ENCODE measurements around the gene CADPS.

DNA sequence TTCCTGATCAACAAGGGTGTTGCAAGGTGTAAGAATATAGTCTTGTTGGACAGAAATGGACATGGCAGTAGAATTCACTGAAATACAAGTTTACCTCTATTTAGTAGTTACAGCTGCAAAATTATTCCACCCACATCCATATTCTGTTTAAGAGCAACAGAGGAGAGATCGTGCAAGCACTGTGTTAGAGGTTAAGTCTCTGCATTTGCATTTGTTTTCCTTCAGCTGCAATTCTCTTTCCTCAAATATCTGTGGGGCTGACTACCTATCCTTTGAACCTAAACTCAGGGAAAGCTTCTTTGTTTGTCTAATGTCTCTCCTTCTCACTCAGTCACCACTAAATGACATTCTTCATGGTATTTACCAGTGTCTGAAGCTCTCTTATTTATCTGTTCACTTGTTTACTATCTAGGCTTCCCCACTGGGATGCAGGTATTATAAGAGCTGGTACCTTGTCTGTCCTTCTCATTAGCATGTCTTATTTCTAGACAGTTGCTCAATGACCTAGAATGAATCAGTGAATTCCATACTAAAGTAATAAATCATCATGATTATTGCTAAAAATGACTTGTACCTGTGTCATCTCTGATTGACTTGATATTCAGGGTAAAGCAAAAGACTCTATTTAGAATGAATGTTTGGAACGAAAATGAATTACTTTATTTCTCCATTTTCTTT is 326.5 kb downstream of the CADPS start:
- TF ChIP-seq POLR2A (IDR thresholded peaks at IDR 0.05) = no peak
- TF ChIP-seq, protein P1, sequence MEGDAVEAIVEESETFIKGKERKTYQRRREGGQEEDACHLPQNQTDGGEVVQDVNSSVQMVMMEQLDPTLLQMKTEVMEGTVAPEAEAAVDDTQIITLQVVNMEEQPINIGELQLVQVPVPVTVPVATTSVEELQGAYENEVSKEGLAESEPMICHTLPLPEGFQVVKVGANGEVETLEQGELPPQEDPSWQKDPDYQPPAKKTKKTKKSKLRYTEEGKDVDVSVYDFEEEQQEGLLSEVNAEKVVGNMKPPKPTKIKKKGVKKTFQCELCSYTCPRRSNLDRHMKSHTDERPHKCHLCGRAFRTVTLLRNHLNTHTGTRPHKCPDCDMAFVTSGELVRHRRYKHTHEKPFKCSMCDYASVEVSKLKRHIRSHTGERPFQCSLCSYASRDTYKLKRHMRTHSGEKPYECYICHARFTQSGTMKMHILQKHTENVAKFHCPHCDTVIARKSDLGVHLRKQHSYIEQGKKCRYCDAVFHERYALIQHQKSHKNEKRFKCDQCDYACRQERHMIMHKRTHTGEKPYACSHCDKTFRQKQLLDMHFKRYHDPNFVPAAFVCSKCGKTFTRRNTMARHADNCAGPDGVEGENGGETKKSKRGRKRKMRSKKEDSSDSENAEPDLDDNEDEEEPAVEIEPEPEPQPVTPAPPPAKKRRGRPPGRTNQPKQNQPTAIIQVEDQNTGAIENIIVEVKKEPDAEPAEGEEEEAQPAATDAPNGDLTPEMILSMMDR (IDR thresholded peaks at IDR 0.05) = no peak
